ENCODE data around the gene RBBP4.
"Not testable (repeated sequence)": the region's sequence is repeated elsewhere in the genome, so short reads cannot be mapped to it uniquely, and the experiment has no call there.

Gene RBBP4

GRCh38 chr1:32693455-32694174, 42.6 kb downstream of the RBBP4 start:
- DNase-seq (ENCODE audit: low read depth), result no peak

- DNase-seq (ENCODE audit: low read depth), result peak; percentile 65
Measured at GRCh38 chr1:32695098-32695904, 44.3 kb downstream of the RBBP4 start.

GRCh38 chr1:32696041-32696440, 45.0 kb downstream of the RBBP4 start:
- DNase-seq (ENCODE audit: low read depth), result no peak

GRCh38 chr1:32696996-32697395, 46.0 kb downstream of the RBBP4 start:
- DNase-seq (ENCODE audit: low read depth), result not testable (repeated sequence)

GRCh38 chr1:32701421-32701911, 50.5 kb downstream of the RBBP4 start:
- no peak for DNase-seq (ENCODE audit: low read depth)

- DNase-seq (ENCODE audit: low read depth), result no peak
Measured at GRCh38 chr1:32701951-32702598, 51.1 kb downstream of the RBBP4 start.

- peak; percentile 72 for DNase-seq (ENCODE audit: low read depth)
Measured at GRCh38 chr1:32702599-32703478, 51.8 kb downstream of the RBBP4 start, which contains the start of gene SYNC. SYNC (minus strand) TSS chr1:32702770; CDS start chr1:32702660, 110 bp downstream.

- no peak for DNase-seq (ENCODE audit: low read depth)
Measured at GRCh38 chr1:32703479-32704291, 52.7 kb downstream of the RBBP4 start.

GRCh38 chr1:32705516-32705915, 54.5 kb downstream of the RBBP4 start:
- DNase-seq (ENCODE audit: low read depth), result no peak

- no peak for DNase-seq (ENCODE audit: low read depth)
Measured at GRCh38 chr1:32706491-32706890, 55.5 kb downstream of the RBBP4 start.

- no peak for DNase-seq (ENCODE audit: low read depth)
Measured at GRCh38 chr1:32709075-32709474, 58.1 kb downstream of the RBBP4 start.

- no peak for DNase-seq (ENCODE audit: low read depth)
Measured at GRCh38 chr1:32709476-32709875, 58.5 kb downstream of the RBBP4 start.

GRCh38 chr1:32711221-32711620, 60.2 kb downstream of the RBBP4 start:
- not testable (repeated sequence) for DNase-seq (ENCODE audit: low read depth)

- no peak for DNase-seq (ENCODE audit: low read depth)
Measured at GRCh38 chr1:32713081-32713480, 62.1 kb downstream of the RBBP4 start.

GRCh38 chr1:32714277-32714676, 63.3 kb downstream of the RBBP4 start:
- no peak for DNase-seq (ENCODE audit: low read depth)

GRCh38 chr1:32715901-32716311, 64.9 kb downstream of the RBBP4 start:
- DNase-seq (ENCODE audit: low read depth), result no peak

- peak; percentile 47 for DNase-seq (ENCODE audit: low read depth)
Measured at GRCh38 chr1:32716312-32717148, 65.5 kb downstream of the RBBP4 start.

GRCh38 chr1:32717503-32717902, 66.5 kb downstream of the RBBP4 start:
- DNase-seq (ENCODE audit: low read depth), result no peak

GRCh38 chr1:32718036-32718435, 67.0 kb downstream of the RBBP4 start:
- no peak for DNase-seq (ENCODE audit: low read depth)

GRCh38 chr1:32718527-32718926, 67.5 kb downstream of the RBBP4 start:
- no peak for DNase-seq (ENCODE audit: low read depth)

Measured in CMK (cell line).